Placental pericyte (primary cell): Measurements from ENCODE around the gene SNRK. TPM values are rescaled to one million over a fixed set of nuclear protein-coding genes. Genes with fewer than 3 reads are reported as not detected.

Experiments
- total RNA-seq: library from RNA; depleted of rRNA; stranded (reverse); fragments of >200 nt; gene quantifications from 2 replicates; pipeline ENCODE4 v1.2.3, GENCODE V29; 2012

SNRK gene
- total RNA-seq = 17.7 and 45.0 TPM in 2 replicates

GRCh38 chr3:43286115-43286840, at the start of gene SNRK:
Gene SNRK (plus strand): TSS chr3:43286540. CDS start chr3:43303204, 16,664 bp downstream.

Other genes starting within 250 kb of the SNRK start
- gene POMGNT2, start 180.5 kb upstream of the SNRK start, total RNA-seq = 8.3 and 13.0 TPM in 2 replicates